IMR-90 (cell line): ENCODE results near the gene PDE6B. TPM values are rescaled to one million over a fixed set of nuclear protein-coding genes. Genes with fewer than 3 reads are reported as not detected.

ENCODE experiments used
- ATAC-seq: fragments of 200-7000 bp; cut with Tn5 transposase; 2 replicates; pipeline ENCODE4 v1.9.1; 2020; ENCODE audit warnings: low read depth, mild to moderate bottlenecking, moderate library complexity
- BruUV-seq: library from RNA; stranded (reverse); fragments of 400-500 nt; replicated peaks from 2 replicates; lab custom pipeline; 2021; lab: Mats Ljungman, UMichigan
- CTCF ChIA-PET: fragments of 300-600 bp; formaldehyde crosslinking; extraction: SDS; loops from one replicate; lab custom pipeline; 2021; ENCODE audit warnings: antibody characterized with exemption; lab: Yijun Ruan, JAX
- POLR2A ChIA-PET: fragments of 300-600 bp; sonication (Branson Sonifier 250); formaldehyde crosslinking; loops from one replicate; lab custom pipeline; 2022; ENCODE audit warnings: antibody characterized with exemption; ENCODE audit not compliant: unreplicated experiment; lab: Charles Lee
- DNase-seq: peaks from one replicate; pipeline ENCODE4 v3.0.0; 2013
- H2AFZ ChIP-seq: replicated peaks from 2 replicates; pipeline ENCODE3; 2013; ENCODE audit warnings: low read length, mild to moderate bottlenecking; ENCODE audit not compliant: poor library complexity
- H2AK5ac ChIP-seq: 2 replicates; pipeline ENCODE4 v1.6.1; 2013; ENCODE audit warnings: low read depth, low read length, inconsistent platforms
- H2AK9ac ChIP-seq: replicated peaks from 2 replicates; pipeline ENCODE3; 2013; ENCODE audit warnings: mild to moderate bottlenecking, low read depth, low read length, moderate library complexity; ENCODE audit not compliant: poor library complexity
- H2BK120ac ChIP-seq: 2 replicates; pipeline ENCODE4 v1.6.1; 2013; ENCODE audit warnings: low read depth, low read length, inconsistent platforms
- H2BK15ac ChIP-seq: 3 replicates; pipeline ENCODE4 v1.6.1; 2013; ENCODE audit warnings: low read depth, low read length, inconsistent platforms
- H2BK20ac ChIP-seq: 2 replicates; pipeline ENCODE4 v1.6.1; 2013; ENCODE audit warnings: low read depth, mild to moderate bottlenecking, inconsistent platforms, low read length, moderate library complexity
- H2BK5ac ChIP-seq: 2 replicates; pipeline ENCODE4 v1.6.1; 2013; ENCODE audit warnings: mild to moderate bottlenecking, low read depth, low read length, inconsistent platforms; ENCODE audit not compliant: poor library complexity, severe bottlenecking
- H3K14ac ChIP-seq: replicated peaks from 2 replicates; pipeline ENCODE4 v1.6.1; 2013; ENCODE audit warnings: low read depth, low read length, inconsistent platforms
- H3K18ac ChIP-seq: 2 replicates; pipeline ENCODE4 v1.6.1; 2013; ENCODE audit warnings: low read depth, low read length, control low read depth
- H3K23ac ChIP-seq: 2 replicates; pipeline ENCODE4 v1.6.1; 2013; ENCODE audit warnings: low read depth, low read length, inconsistent platforms
- H3K27ac ChIP-seq: 2 replicates; pipeline ENCODE4 v1.5.1; 2013; ENCODE audit warnings: mild to moderate bottlenecking, control low read depth, low read length; ENCODE audit not compliant: insufficient read depth
- H3K27me3 ChIP-seq: 2 replicates; pipeline ENCODE4 v1.6.1; 2013; ENCODE audit warnings: low read length; ENCODE audit not compliant: control insufficient read depth, insufficient read depth
- H3K36me3 ChIP-seq: 2 replicates; pipeline ENCODE4 v1.6.1; 2013; ENCODE audit warnings: low read length, mixed read lengths; ENCODE audit not compliant: control insufficient read depth, insufficient read depth
- H3K4ac ChIP-seq: 2 replicates; pipeline ENCODE4 v1.6.1; 2013; ENCODE audit warnings: low read depth, low read length, inconsistent platforms
- H3K4me1 ChIP-seq: 2 replicates; pipeline ENCODE4 v1.6.1; 2013; ENCODE audit warnings: low read length, mixed read lengths; ENCODE audit not compliant: control insufficient read depth, insufficient read depth
- H3K4me2 ChIP-seq: 2 replicates; pipeline ENCODE4 v1.6.1; 2013; ENCODE audit warnings: low read depth, mild to moderate bottlenecking, control low read depth, low read length, moderate library complexity
- H3K4me3 ChIP-seq: 2 replicates; pipeline ENCODE4 v1.5.1; 2013; ENCODE audit warnings: low read depth, mild to moderate bottlenecking, control low read depth, low read length, moderate library complexity; ENCODE audit not compliant: insufficient read depth
- H3K56ac ChIP-seq: 2 replicates; pipeline ENCODE4 v1.6.1; 2013; ENCODE audit warnings: low read length, inconsistent platforms; ENCODE audit not compliant: insufficient read depth; ENCODE audit errors: extremely low read depth
- H3K79me1 ChIP-seq, 2 experiments: 2 replicates each; pipeline ENCODE4 v1.6.1; 2013; ENCODE audit warnings: low read length in 2 of 2, inconsistent platforms in 1 of 2, low read depth in 1 of 2
- H3K9ac ChIP-seq: 2 replicates; pipeline ENCODE4 v1.6.1; 2013; ENCODE audit warnings: low read depth, low read length, control low read depth
- H3K9me1 ChIP-seq: 2 replicates; pipeline ENCODE4 v1.6.1; 2013; ENCODE audit warnings: low read length, inconsistent platforms; ENCODE audit not compliant: insufficient read depth
- H3K9me3 ChIP-seq: 2 replicates; pipeline ENCODE4 v1.6.1; 2013; ENCODE audit warnings: low read length; ENCODE audit not compliant: control insufficient read depth, insufficient read depth
- H4K20me1 ChIP-seq: 2 replicates; pipeline ENCODE4 v1.6.1; 2013; ENCODE audit warnings: low read length, inconsistent platforms; ENCODE audit not compliant: insufficient read depth
- H4K5ac ChIP-seq: 2 replicates; pipeline ENCODE4 v1.6.1; 2013; ENCODE audit warnings: mild to moderate bottlenecking, low read depth, low read length, control low read depth
- H4K8ac ChIP-seq, 2 experiments: 2 replicates each; pipeline ENCODE4 v1.6.1; 2013; ENCODE audit warnings: low read depth in 2 of 2, low read length in 2 of 2, control low read depth in 1 of 2, inconsistent platforms in 1 of 2
- H4K91ac ChIP-seq: 2 replicates; pipeline ENCODE4 v1.6.1; 2013; ENCODE audit warnings: low read depth, low read length, inconsistent platforms; ENCODE audit not compliant: insufficient read depth
- BHLHE40 ChIP-seq: fragments of 150-350 bp; IDR thresholded peaks from 2 replicates; pipeline ENCODE4 v1.6.1; 2016; ENCODE audit warnings: mild to moderate bottlenecking, low read depth, low read length
- CEBPB ChIP-seq: IDR thresholded peaks from 2 replicates; pipeline ENCODE4 v1.6.1; 2012; ENCODE audit warnings: low read depth, low read length, improper control_type of control experiment
- CHD1 ChIP-seq: IDR thresholded peaks from 2 replicates; pipeline ENCODE4 v1.6.1; 2012; ENCODE audit warnings: low read depth, low read length, improper control_type of control experiment
- FOS ChIP-seq: fragments of 150-350 bp; IDR thresholded peaks from 2 replicates; pipeline ENCODE4 v1.6.1; 2016; ENCODE audit warnings: low read depth, low read length
- MAFK ChIP-seq: IDR thresholded peaks from 2 replicates; pipeline ENCODE4 v1.6.1; 2012; ENCODE audit warnings: low read depth, low read length, improper control_type of control experiment
- MAZ ChIP-seq: IDR thresholded peaks from 2 replicates; pipeline ENCODE4 v1.6.1; 2012; ENCODE audit warnings: low read depth, mild to moderate bottlenecking, low read length, improper control_type of control experiment, moderate library complexity, borderline replicate concordance
- MXI1 ChIP-seq: IDR thresholded peaks from 2 replicates; pipeline ENCODE4 v1.6.1; 2012; ENCODE audit warnings: low read depth, mild to moderate bottlenecking, low read length, moderate library complexity, borderline replicate concordance
- NFE2L2 ChIP-seq: fragments of 150-350 bp; IDR thresholded peaks from 2 replicates; pipeline ENCODE4 v1.6.1; 2016; ENCODE audit warnings: low read depth, mild to moderate bottlenecking, low read length
- POLR2A ChIP-seq: IDR thresholded peaks from 2 replicates; pipeline ENCODE4 v1.6.1; 2012; ENCODE audit warnings: mild to moderate bottlenecking, low read depth, low read length
- RAD21 ChIP-seq: IDR thresholded peaks from 2 replicates; pipeline ENCODE4 v1.6.1; 2012; ENCODE audit warnings: low read length, improper control_type of control experiment
- RCOR1 ChIP-seq: IDR thresholded peaks from 2 replicates; pipeline ENCODE4 v1.6.1; 2012; ENCODE audit warnings: mild to moderate bottlenecking, low read length, improper control_type of control experiment; ENCODE audit not compliant: insufficient replicate concordance
- RFX5 ChIP-seq: IDR thresholded peaks from 2 replicates; pipeline ENCODE4 v1.8.0; 2012; ENCODE audit warnings: low read depth, mild to moderate bottlenecking, low read length, moderate library complexity
- SMC3 ChIP-seq: fragments of 150-350 bp; IDR thresholded peaks from 2 replicates; pipeline ENCODE4 v1.6.1; 2016; ENCODE audit warnings: low read depth, mild to moderate bottlenecking, antibody characterized with exemption, low read length, moderate library complexity
- WGBS, 2 experiments: methylation state at CpG; one replicate each; pipeline versions ENCODE4 v1.1.5 to v1.1.7; 2013; ENCODE audit warnings: missing lambda C conversion rate in 2 of 2; ENCODE audit not compliant: insufficient read length in 1 of 2; ENCODE audit errors: extremely low coverage in 2 of 2; 5-methylcytosine and 5-hydroxymethylcytosine counted together
- dilution Hi-C: fragments of 300-500 bp; cut with HindIII; formaldehyde crosslinking; loops from one replicate; pipeline ENCODE4 v1.14.3; 2018; ENCODE audit warnings: low sequenced_read_pairs; ENCODE audit not compliant: unreplicated experiment
- in situ Hi-C: fragments of 300-500 bp; cut with MboI; formaldehyde crosslinking; loops from 3 replicates; pipeline ENCODE4 v1.14.3; 2019; ENCODE audit warnings: low sequenced_read_pairs, inconsistent platforms, mixed read lengths
- intact Hi-C: fragments of 100-400 bp; cut with micrococcal nuclease; formaldehyde crosslinking; loops from 2 replicates; pipeline ENCODE4 v1.10.0; 2022
- polyA plus RNA-seq, 3 experiments: library from polyadenylated mRNA; depleted of rRNA; stranded (reverse); fragments of >200 nt; gene quantifications; 2 replicates each; pipeline ENCODE4 v1.2.3, GENCODE V29; 2012; ENCODE audit warnings: low replicate concordance in 1 of 3
- total RNA-seq: library from RNA; depleted of rRNA; stranded (reverse); fragments of >200 nt; gene quantifications from 2 replicates; pipeline ENCODE4 v1.2.3, GENCODE V29; 2012
- TF ChIP-seq, protein P1 (sequence below): fragments of 150-350 bp; IDR thresholded peaks from 2 replicates; pipeline ENCODE4 v1.6.1; 2016; ENCODE audit warnings: low read depth, mild to moderate bottlenecking, low read length, moderate library complexity, borderline replicate concordance
- TF ChIP-seq, protein P2 (sequence below): conservative IDR thresholded peaks from 2 replicates; pipeline ENCODE4 v1.5.1; 2012; ENCODE audit warnings: mild to moderate bottlenecking, low read depth, low read length, improper control_type of control experiment
- TF ChIP-seq, protein P3 (sequence below): fragments of 150-350 bp; IDR thresholded peaks from 2 replicates; pipeline ENCODE4 v1.6.1; 2017; ENCODE audit warnings: mild to moderate bottlenecking, antibody characterized with exemption, low read length, low read depth

The PDE6B gene
- total and polyA plus RNA-seq, 2 of the 4 experiments (the other 2 are of a cell fraction): under 0.01 TPM; not detected in 1

DNA sequence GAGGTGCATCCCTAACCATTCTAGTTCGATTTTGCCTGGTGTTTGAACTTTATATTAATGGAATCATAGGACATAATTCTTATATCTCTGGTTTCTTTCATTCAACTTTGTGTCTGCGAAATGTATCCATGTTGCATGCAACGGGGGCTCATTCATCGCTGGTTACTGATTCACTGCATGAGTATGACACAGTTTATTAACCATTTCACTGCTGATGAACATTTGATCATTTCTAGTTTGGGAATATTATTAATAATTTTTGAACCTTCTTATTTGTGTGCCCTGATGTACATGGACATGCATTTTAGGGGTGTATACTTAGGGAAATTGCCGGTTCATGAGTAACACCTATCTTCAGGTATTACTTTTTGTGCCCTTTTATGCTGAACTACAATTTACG, 44.2 kb upstream of the PDE6B start:
- no TSS peak for BruUV-seq
- ChIA-PET CTCF (no interaction called here), POLR2A (no interaction called here)
- Histone ChIP-seq H3K18ac (no peak overlapping the region), H2AFZ (no peak overlapping the region), H3K4me1 (no peaks in the 10 kb centered on the region; the same call in 1 of the 2 replicates), H3K27me3 (peaks cover 34% of the 10 kb centered on the region), H2BK15ac (no peak overlapping the region), H4K5ac (no peak overlapping the region), H3K9me3 (no peaks in the 10 kb centered on the region), H3K56ac (no peak overlapping the region), H3K4ac (no peak overlapping the region), H4K91ac (no peak overlapping the region), H3K79me1 (no peaks in the 10 kb centered on the region), H3K4me2 (no peak overlapping the region), H3K27ac (no peak overlapping the region), H3K23ac (no peak overlapping the region), H3K9ac (no peak overlapping the region), H2AK9ac (no peak overlapping the region), H3K9me1 (no peaks in the 10 kb centered on the region), H3K4me3 (no peak overlapping the region), H4K20me1 (no peaks in the 10 kb centered on the region), H2BK5ac (no peak overlapping the region), H3K14ac (no peak overlapping the region), H4K8ac (no peak overlapping the region), H3K36me3 (no peaks in the 10 kb centered on the region), H2BK120ac (no peak overlapping the region), H2AK5ac (no peak overlapping the region), H2BK20ac (no peak overlapping the region)
- DNase-seq: no peak
- in situ Hi-C loops: no loop called here
- TF ChIP-seq NFE2L2: no peak
- no peak for TF ChIP-seq FOS
- TF ChIP-seq, protein P1, sequence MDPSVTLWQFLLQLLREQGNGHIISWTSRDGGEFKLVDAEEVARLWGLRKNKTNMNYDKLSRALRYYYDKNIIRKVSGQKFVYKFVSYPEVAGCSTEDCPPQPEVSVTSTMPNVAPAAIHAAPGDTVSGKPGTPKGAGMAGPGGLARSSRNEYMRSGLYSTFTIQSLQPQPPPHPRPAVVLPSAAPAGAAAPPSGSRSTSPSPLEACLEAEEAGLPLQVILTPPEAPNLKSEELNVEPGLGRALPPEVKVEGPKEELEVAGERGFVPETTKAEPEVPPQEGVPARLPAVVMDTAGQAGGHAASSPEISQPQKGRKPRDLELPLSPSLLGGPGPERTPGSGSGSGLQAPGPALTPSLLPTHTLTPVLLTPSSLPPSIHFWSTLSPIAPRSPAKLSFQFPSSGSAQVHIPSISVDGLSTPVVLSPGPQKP: no peak
- no peak for TF ChIP-seq MXI1
- no peak for TF ChIP-seq CHD1
- TF ChIP-seq BHLHE40: no peak
- no peak for TF ChIP-seq RCOR1
- no peak for TF ChIP-seq RAD21
- TF ChIP-seq CEBPB: no peak
- TF ChIP-seq RFX5: no peak
- TF ChIP-seq, protein P2, sequence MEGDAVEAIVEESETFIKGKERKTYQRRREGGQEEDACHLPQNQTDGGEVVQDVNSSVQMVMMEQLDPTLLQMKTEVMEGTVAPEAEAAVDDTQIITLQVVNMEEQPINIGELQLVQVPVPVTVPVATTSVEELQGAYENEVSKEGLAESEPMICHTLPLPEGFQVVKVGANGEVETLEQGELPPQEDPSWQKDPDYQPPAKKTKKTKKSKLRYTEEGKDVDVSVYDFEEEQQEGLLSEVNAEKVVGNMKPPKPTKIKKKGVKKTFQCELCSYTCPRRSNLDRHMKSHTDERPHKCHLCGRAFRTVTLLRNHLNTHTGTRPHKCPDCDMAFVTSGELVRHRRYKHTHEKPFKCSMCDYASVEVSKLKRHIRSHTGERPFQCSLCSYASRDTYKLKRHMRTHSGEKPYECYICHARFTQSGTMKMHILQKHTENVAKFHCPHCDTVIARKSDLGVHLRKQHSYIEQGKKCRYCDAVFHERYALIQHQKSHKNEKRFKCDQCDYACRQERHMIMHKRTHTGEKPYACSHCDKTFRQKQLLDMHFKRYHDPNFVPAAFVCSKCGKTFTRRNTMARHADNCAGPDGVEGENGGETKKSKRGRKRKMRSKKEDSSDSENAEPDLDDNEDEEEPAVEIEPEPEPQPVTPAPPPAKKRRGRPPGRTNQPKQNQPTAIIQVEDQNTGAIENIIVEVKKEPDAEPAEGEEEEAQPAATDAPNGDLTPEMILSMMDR: no peak
- no peak for TF ChIP-seq SMC3
- no peak for TF ChIP-seq POLR2A
- TF ChIP-seq, protein P3, sequence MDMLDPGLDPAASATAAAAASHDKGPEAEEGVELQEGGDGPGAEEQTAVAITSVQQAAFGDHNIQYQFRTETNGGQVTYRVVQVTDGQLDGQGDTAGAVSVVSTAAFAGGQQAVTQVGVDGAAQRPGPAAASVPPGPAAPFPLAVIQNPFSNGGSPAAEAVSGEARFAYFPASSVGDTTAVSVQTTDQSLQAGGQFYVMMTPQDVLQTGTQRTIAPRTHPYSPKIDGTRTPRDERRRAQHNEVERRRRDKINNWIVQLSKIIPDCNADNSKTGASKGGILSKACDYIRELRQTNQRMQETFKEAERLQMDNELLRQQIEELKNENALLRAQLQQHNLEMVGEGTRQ: no peak
- no peak for TF ChIP-seq MAFK
- no peak for TF ChIP-seq MAZ
- dilution Hi-C loops: no loop called here
- WGBS, 2 experiments: 71% methylated on average over 1 of the region's 6 CpGs; no CpG with 5 or more reads in 1 of the 2 experiments
- intact Hi-C loops: no loop called here
- ATAC-seq: no peak
